Measurements from ENCODE around the gene AK6.
"Not testable (repeated sequence)": the region's sequence is repeated elsewhere in the genome, so short reads cannot be mapped to it uniquely, and the experiment has no call there.

AK6 gene

DNA sequence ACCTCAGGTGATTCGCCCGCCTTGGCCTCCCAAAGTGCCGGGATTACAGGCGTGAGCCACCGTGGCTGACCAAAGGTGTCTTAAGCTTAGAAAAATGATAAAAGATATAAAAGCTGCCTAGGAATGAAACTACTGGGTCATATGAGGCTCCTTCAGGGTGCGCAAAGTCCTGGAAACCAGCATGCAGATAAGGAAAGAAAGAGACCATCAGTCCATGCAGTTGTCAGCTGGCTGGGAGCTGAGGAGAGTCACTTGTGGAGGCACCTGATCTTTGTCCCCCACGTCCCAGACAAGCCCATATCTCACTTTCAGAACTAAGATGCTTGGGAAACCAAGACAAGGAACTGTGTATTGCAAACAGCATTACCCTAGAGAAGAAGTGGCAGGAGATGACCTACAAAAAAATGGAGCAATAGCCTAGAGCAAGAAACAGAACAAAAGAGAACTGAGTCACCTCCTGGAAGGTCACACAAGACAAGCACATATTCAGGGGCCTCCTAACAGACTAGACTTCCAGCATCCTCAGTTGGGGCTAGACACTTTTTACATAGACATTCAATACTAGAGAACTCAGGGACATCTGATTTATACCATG, 33.9 kb downstream of the AK6 start:
- Histone ChIP-seq H3K4me1 (ENCODE audit: control insufficient read depth, insufficient read depth, low read length, poor library complexity, severe bottlenecking) (no peaks in the 10 kb centered on the region), H3K4me3 (ENCODE audit: extremely low read depth, insufficient read depth, low read length, poor library complexity, severe bottlenecking) (no peak overlapping the region), H3K9me3 (ENCODE audit: control insufficient read depth, low read length) (no peaks in the 10 kb centered on the region), H3K27ac (ENCODE audit: low read depth, low read length, severe bottlenecking) (no peak overlapping the region), H3K36me3 (ENCODE audit: control insufficient read depth, insufficient read depth, low read length) (no peaks in the 10 kb centered on the region)
- 90 to 93% methylated on average over 6 to 7 of the region's 7 CpGs for WGBS, 2 experiments (ENCODE audit: insufficient coverage in 2 of 2)

GRCh38 chr5:69334793-69335268, 34.5 kb downstream of the AK6 start:
- H3K36me3 ChIP-seq (ENCODE audit: control insufficient read depth, insufficient read depth, low read length), result no peaks in the 10 kb centered on the region
- H3K27ac ChIP-seq (ENCODE audit: low read depth, low read length, severe bottlenecking), result no peak overlapping the region
- H3K4me1 ChIP-seq (ENCODE audit: control insufficient read depth, insufficient read depth, low read length, poor library complexity, severe bottlenecking), result no peaks in the 10 kb centered on the region
- H3K9me3 ChIP-seq (ENCODE audit: control insufficient read depth, low read length), result no peaks in the 10 kb centered on the region
- WGBS, 2 experiments (ENCODE audit: insufficient coverage in 2 of 2), result 17 to 22% methylated on average over 16 to 18 of the region's 18 CpGs
- no peak overlapping the region for H3K4me3 ChIP-seq (ENCODE audit: extremely low read depth, insufficient read depth, low read length, poor library complexity, severe bottlenecking)

DNA sequence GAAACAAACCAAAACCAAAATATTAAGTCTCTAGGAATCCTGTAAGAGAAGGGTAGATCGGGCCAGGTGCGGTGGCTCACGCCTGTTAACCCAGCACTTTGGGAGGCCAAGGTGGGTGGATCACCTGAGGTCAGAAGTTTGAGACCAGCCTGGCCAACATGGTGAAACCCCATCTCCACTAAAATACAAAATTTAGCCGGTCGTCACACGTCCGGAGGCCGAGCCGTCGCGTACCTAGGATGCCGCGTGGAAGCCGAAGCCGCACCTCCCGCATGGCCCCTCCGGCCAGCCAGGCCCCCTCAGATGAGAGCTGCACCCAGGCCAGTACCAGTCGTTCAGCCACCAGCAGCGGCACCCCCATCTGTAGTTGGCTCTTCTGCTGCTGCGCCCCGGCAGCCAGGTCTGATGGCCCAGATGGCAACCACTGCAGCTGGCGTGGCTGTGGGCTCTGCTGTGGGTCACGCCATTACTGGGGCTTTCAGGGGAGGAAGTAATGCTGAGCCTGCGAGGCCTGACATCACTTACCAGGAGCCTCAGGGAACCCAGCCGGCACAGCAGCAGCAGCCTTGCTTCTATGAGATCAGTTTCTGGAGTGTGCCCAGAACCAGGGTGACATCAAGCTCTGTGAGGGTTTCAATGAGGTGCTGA, 35.5 kb downstream of the AK6 start:
- not testable (repeated sequence) for H3K9me3 ChIP-seq (ENCODE audit: control insufficient read depth, low read length); H3K4me3 ChIP-seq (ENCODE audit: extremely low read depth, insufficient read depth, low read length, poor library complexity, severe bottlenecking); H3K27ac ChIP-seq (ENCODE audit: low read depth, low read length, severe bottlenecking); H3K4me1 ChIP-seq (ENCODE audit: control insufficient read depth, insufficient read depth, low read length, poor library complexity, severe bottlenecking); H3K36me3 ChIP-seq (ENCODE audit: control insufficient read depth, insufficient read depth, low read length)
- 95 to 98% methylated on average over 17 to 20 of the region's 25 CpGs for WGBS, 2 experiments (ENCODE audit: insufficient coverage in 2 of 2)

GRCh38 chr5:69331528-69332445, 37.5 kb downstream of the AK6 start:
- Histone ChIP-seq H3K9me3 (ENCODE audit: control insufficient read depth, low read length) (no peaks in the 10 kb centered on the region), H3K4me3 (ENCODE audit: extremely low read depth, insufficient read depth, low read length, poor library complexity, severe bottlenecking) (peak overlapping the region; percentile 30), H3K4me1 (ENCODE audit: control insufficient read depth, insufficient read depth, low read length, poor library complexity, severe bottlenecking) (no peaks in the 10 kb centered on the region), H3K36me3 (ENCODE audit: control insufficient read depth, insufficient read depth, low read length) (no peaks in the 10 kb centered on the region), H3K27ac (ENCODE audit: low read depth, low read length, severe bottlenecking) (no peak overlapping the region)
- 74 to 79% methylated on average over 7 to 9 of the region's 11 CpGs for WGBS, 2 experiments (ENCODE audit: insufficient coverage in 2 of 2)

GRCh38 chr5:69329905-69330489, 39.3 kb downstream of the AK6 start:
- Histone ChIP-seq H3K4me3 (ENCODE audit: extremely low read depth, insufficient read depth, low read length, poor library complexity, severe bottlenecking) (no peak overlapping the region), H3K36me3 (ENCODE audit: control insufficient read depth, insufficient read depth, low read length) (no peaks in the 10 kb centered on the region), H3K9me3 (ENCODE audit: control insufficient read depth, low read length) (no peaks in the 10 kb centered on the region), H3K27ac (ENCODE audit: low read depth, low read length, severe bottlenecking) (no peak overlapping the region), H3K4me1 (ENCODE audit: control insufficient read depth, insufficient read depth, low read length, poor library complexity, severe bottlenecking) (no peaks in the 10 kb centered on the region)
- 89 to 91% methylated on average over 6 to 9 of the region's 9 CpGs for WGBS, 2 experiments (ENCODE audit: insufficient coverage in 2 of 2)

GRCh38 chr5:69326365-69326764, 43.0 kb downstream of the AK6 start:
- no peak overlapping the region for H3K4me3 ChIP-seq (ENCODE audit: extremely low read depth, insufficient read depth, low read length, poor library complexity, severe bottlenecking)
- H3K27ac ChIP-seq (ENCODE audit: low read depth, low read length, severe bottlenecking), result no peak overlapping the region
- H3K9me3 ChIP-seq (ENCODE audit: control insufficient read depth, low read length), result no peaks in the 10 kb centered on the region
- no peaks in the 10 kb centered on the region for H3K4me1 ChIP-seq (ENCODE audit: control insufficient read depth, insufficient read depth, low read length, poor library complexity, severe bottlenecking)
- H3K36me3 ChIP-seq (ENCODE audit: control insufficient read depth, insufficient read depth, low read length), result no peaks in the 10 kb centered on the region
- no CpG with 5 or more reads among the region's 1 CpG for WGBS, 2 experiments (ENCODE audit: insufficient coverage in 2 of 2)

DNA sequence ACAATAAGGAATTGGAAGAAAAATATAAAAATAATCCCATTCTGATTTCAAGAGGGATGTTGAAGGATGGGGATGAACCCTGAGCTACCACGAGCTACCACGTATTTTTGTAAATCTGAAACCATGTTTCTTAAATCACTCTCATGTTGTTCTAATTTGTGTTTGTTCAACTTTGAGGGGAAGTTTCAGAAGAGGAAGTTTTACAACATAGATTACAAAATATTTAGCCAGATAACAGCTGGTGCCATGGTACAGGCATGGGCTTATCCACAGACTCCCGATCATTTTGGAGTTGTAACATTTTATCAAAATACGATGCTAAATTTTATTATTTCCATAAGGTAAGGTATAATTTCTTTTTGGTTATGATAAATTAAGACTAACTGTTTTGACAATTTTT, 51.9 kb downstream of the AK6 start:
- WGBS, 2 experiments (ENCODE audit: insufficient coverage in 2 of 2), result no CpG with 5 or more reads among the region's 4 CpGs
- H3K9me3 ChIP-seq (ENCODE audit: control insufficient read depth, low read length), result no peaks in the 10 kb centered on the region
- H3K4me3 ChIP-seq (ENCODE audit: extremely low read depth, insufficient read depth, low read length, poor library complexity, severe bottlenecking), result no peak overlapping the region
- peaks cover 2% of the 10 kb centered on the region for H3K4me1 ChIP-seq (ENCODE audit: control insufficient read depth, insufficient read depth, low read length, poor library complexity, severe bottlenecking)
- H3K36me3 ChIP-seq (ENCODE audit: control insufficient read depth, insufficient read depth, low read length), result no peaks in the 10 kb centered on the region
- H3K27ac ChIP-seq (ENCODE audit: low read depth, low read length, severe bottlenecking), result no peak overlapping the region

- no peaks in the 10 kb centered on the region for H3K36me3 ChIP-seq (ENCODE audit: control insufficient read depth, insufficient read depth, low read length)
- H3K27ac ChIP-seq (ENCODE audit: low read depth, low read length, severe bottlenecking), result no peak overlapping the region
- H3K4me1 ChIP-seq (ENCODE audit: control insufficient read depth, insufficient read depth, low read length, poor library complexity, severe bottlenecking), result peaks cover 2% of the 10 kb centered on the region
- no peaks in the 10 kb centered on the region for H3K9me3 ChIP-seq (ENCODE audit: control insufficient read depth, low read length)
- no peak overlapping the region for H3K4me3 ChIP-seq (ENCODE audit: extremely low read depth, insufficient read depth, low read length, poor library complexity, severe bottlenecking)
- WGBS, 2 experiments (ENCODE audit: insufficient coverage in 2 of 2), result 89% methylated on average over 1 of the region's 1 CpG
These were observed 53.3 kb downstream of the AK6 start for GRCh38 chr5:69315972-69316371.

DNA sequence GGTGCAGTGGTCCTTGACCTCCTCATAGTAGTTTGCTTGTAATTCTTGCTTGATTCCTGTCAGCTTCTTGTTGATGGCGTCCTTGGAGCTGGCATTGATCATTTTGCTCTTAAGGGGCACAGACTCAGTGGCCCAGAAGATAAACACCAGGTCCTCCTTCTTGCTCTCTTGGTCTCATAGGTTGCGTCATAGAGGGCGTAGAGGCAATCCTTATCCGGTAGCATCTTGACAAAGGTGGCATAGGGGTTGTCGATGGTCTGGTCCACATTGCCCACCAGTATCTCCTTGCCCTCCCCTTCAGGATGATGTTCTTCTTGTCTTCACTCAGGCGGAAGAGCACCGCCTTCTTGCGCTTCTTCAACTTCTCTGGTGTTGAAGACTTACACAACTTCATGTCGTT, 55.9 kb downstream of the AK6 start:
- WGBS, 2 experiments (ENCODE audit: insufficient coverage in 2 of 2), result 94 to 98% methylated on average over 7 to 9 of the region's 9 CpGs

DNA sequence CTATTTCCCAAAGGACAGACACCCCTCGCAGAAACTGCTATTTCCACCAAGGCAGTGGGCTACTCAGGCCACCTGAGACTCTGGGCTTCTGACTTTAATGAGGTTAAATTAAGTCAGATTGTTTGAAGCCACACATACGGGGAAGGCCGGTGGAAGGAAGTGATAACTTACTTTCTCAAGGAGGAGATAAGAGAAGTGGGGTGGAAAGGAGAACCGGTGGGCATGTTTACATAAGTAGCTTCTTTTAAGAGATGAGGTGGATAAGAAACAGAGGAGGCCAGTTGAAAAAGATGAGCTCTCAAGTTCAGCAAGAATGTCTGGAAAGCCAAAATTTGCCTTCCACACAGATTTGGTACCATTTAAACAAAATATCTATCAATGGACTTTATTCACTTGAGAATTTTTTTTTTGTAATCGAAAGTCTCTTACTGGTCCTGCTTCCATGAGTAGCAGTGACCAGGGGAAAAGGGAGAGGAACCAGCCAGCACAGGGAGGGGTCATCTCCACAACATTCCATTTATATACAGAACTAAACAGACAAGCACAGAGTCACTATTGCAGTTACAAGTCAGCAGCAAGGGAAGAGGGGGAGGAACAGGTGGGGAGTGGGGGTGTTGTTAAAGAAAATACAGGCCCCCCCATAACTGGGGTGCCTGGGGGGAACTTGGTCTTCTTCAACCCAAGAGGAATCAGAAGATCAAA, 56.7 kb downstream of the AK6 start:
- WGBS, 2 experiments (ENCODE audit: insufficient coverage in 2 of 2), result 63 to 76% methylated on average over 3 to 4 of the region's 5 CpGs
- Histone ChIP-seq H3K36me3 (ENCODE audit: control insufficient read depth, insufficient read depth, low read length) (no peaks in the 10 kb centered on the region), H3K4me1 (ENCODE audit: control insufficient read depth, insufficient read depth, low read length, poor library complexity, severe bottlenecking) (peaks cover 2% of the 10 kb centered on the region), H3K4me3 (ENCODE audit: extremely low read depth, insufficient read depth, low read length, poor library complexity, severe bottlenecking) (no peak overlapping the region), H3K9me3 (ENCODE audit: control insufficient read depth, low read length) (no peaks in the 10 kb centered on the region), H3K27ac (ENCODE audit: low read depth, low read length, severe bottlenecking) (no peak overlapping the region)

More for the DNA sequence above, 55.9 kb downstream of the AK6 start:
- Histone ChIP-seq H3K27ac (ENCODE audit: low read depth, low read length, severe bottlenecking) (no peak overlapping the region), H3K4me3 (ENCODE audit: extremely low read depth, insufficient read depth, low read length, poor library complexity, severe bottlenecking) (no peak overlapping the region), H3K4me1 (ENCODE audit: control insufficient read depth, insufficient read depth, low read length, poor library complexity, severe bottlenecking) (peaks cover 2% of the 10 kb centered on the region), H3K36me3 (ENCODE audit: control insufficient read depth, insufficient read depth, low read length) (no peaks in the 10 kb centered on the region), H3K9me3 (ENCODE audit: control insufficient read depth, low read length) (no peaks in the 10 kb centered on the region)
